HG03045 (cell line): Measurements from ENCODE around the gene BRAF.
"Not testable (repeated sequence)": the region's sequence is repeated elsewhere in the genome, so short reads cannot be mapped to it uniquely, and the experiment has no call there.

Source experiments
- ATAC-seq: cut with Tn5 transposase; IDR thresholded peaks from one replicate; pipeline ENCODE4 v1.9.1; 2021; ENCODE audit warnings: mild to moderate bottlenecking, moderate library complexity; ENCODE audit not compliant: unreplicated experiment

The BRAF gene

DNA sequence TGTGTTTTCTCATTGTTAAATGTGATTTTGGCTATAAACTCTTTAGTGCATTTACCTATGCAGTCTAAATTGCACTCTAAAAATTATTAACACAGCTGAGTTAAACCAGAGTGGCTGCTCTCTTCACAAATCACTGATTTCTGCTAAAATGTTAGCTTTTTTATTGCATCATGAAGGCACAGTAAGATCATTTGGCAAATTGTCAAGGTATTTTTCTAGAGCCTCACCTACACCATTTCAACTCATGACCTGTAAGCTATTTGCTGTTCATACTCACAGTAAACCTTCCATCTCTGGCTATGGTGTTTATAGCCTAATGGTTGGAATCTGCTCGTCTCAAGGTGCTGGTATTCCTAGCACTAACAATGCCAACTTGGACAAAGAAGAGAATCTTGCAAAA, 202.5 kb downstream of the BRAF start:
- no peak for ATAC-seq

DNA sequence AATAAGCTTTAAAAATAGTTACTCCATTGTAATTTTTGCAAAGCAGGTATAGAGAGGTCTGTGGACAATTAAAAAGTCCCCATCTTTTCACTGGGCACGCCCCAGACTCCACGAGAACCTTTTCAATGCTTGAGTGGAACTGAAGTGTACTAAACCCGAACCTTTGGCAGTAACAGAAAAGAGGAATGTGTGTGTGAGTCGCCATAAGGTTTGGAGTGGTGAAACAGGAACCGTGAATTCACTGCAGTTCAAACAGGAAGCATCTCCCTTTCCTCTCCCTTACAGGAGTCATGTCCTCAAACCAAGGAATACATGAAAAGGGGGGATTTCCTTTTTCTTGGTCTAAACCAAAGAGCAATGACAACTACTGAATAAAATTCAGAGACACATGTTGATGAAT, 205.0 kb downstream of the BRAF start:
- no peak for ATAC-seq

GRCh38 chr7:140714331-140715040, 210.2 kb downstream of the BRAF start:
- ATAC-seq, result no peak

- ATAC-seq, result not testable (repeated sequence)
Measured at GRCh38 chr7:140712392-140712791, 212.3 kb downstream of the BRAF start.

- not testable (repeated sequence) for ATAC-seq
Measured at GRCh38 chr7:140708764-140709163, 216.0 kb downstream of the BRAF start.

GRCh38 chr7:140707132-140707531, 217.6 kb downstream of the BRAF start:
- ATAC-seq, result no peak

GRCh38 chr7:140704205-140704604, 220.5 kb downstream of the BRAF start:
- ATAC-seq, result no peak

DNA sequence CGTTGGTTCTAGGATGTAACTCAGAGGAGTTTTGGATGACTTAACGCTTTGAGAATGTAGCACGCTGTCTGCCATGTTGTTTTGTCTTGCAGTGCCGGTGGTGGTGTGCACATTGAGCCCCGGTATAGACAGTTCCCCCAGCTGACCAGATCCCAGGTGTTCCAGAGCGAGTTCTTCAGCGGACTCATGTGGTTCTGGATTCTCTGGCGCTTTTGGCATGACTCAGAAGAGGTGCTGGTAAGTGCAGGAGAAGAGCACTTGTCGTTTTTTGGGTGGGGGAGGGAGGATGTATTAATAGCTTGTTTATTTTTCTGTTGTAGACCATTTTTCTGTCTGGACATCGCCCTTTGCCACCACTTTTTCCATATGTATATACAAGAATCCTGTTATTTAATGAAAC, 222.0 kb downstream of the BRAF start:
- no peak for ATAC-seq

DNA sequence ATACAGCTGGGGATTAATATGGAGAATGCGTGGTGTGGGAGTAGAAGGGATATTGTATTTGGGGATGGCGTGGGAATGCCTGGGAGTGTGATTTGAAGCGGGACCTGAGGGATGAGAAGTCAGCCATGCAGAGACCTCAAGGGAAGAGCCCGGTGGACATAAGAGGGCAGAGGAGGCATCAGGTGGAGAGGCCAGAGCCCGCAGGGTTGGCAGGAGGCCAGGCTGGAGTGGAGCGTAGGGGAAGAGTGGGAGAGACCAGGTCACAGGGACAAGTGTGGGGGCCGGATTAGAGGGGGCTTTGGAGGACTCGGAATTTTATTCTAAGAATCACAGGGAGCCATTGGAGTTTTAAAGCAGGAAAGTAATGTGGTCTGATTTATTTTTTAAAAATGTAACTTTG, 226.3 kb downstream of the BRAF start:
- ATAC-seq, result no peak

GRCh38 chr7:140697447-140698143, 227.1 kb downstream of the BRAF start:
- no peak for ATAC-seq

DNA sequence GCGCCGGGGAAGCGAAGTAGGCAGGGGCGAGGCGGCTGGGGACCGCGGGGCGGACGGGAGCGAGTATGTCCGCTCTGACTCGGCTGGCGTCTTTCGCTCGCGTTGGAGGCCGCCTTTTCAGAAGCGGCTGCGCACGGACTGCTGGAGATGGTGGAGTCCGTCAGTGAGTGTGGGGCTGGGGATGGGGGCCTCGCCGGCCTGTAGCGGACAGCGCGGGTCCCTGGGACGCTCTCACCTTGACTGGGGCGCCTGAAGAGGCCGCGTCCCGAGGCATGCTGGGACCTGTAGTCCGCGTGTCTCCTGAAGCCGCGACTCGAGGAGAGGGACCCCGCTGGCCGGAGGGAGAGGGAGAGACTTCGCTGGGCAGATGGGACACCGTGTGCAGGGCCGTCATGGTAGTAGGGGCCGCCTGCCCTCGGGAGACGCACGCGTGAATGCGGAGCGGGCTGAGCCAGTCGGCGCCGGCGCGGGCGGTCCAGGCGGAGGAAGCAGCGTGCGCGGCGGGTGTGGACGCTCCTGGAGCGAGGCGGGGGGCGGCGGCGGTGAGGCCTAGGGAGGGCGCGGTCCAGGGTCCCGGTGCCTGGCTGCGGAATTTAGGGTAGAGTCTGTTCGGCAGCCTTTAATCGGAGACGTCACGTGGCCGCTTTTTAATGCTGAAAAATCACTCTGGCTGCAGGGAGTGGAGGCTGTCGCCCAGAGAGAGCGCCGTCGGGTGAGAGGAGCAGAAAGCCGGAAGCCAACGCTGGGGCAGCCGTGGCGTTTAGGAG, 227.9 kb downstream of the BRAF start, which contains the start of gene NDUFB2:
Gene NDUFB2 (plus strand): TSS at position 29 of the 767 bp plus-strand sequence. CDS start 37 bp downstream, at position 66.
- ATAC-seq, result peak; percentile 95

DNA sequence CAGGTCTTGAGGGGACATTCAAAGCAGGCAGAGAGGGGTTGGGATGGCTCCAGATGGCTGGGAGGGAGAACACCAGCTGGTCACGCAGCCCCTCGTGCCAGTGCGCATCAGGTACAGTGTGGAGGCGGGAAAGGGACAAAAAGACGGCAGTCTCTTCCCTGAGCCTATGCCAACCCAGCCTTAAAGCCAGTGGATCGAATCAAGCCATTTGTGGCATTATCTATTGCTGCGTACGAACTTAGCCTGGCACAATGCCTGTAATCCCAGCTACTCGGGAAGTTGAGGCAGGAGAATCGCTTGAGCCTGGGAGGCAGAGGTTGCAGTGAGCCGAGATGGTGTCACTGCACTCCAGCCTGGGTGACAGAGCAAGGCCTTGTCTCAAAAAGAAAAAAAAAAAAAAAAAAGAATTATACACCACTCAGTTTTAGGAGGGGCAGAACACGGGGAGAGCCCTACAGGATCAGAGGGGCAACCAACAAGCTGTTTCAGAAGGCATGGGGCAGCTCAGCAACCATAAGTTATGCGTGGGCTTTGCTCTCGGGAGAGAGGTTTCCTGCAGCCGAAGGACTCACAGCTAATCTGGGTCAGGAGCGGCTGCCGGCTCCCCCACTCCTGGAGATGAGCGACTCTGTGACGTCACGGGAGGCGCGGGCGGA, 228.6 kb downstream of the BRAF start:
- no peak for ATAC-seq

GRCh38 chr7:140695381-140695780, 229.3 kb downstream of the BRAF start:
- no peak for ATAC-seq

DNA sequence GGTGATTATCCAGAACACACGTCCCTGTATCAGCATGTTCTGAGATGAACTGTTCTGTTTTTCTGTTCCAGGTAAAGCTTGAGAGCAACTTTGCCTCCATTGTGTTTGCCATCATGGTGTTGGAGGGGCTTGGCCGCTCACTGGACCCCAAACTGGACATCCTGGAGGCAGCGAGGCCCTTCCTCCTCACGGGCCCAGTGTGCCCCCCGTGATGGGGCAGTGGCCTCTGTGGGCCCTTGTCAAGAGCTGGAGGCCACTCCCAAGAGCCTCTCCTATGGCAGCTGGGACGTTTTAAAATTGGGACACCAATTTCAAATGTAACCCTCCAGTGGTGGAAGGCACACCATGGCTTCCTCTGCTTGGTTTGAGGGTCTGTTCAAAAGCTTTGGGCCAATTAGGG, 230.1 kb downstream of the BRAF start:
- no peak for ATAC-seq

GRCh38 chr7:140693849-140694248, 230.9 kb downstream of the BRAF start:
- not testable (repeated sequence) for ATAC-seq

DNA sequence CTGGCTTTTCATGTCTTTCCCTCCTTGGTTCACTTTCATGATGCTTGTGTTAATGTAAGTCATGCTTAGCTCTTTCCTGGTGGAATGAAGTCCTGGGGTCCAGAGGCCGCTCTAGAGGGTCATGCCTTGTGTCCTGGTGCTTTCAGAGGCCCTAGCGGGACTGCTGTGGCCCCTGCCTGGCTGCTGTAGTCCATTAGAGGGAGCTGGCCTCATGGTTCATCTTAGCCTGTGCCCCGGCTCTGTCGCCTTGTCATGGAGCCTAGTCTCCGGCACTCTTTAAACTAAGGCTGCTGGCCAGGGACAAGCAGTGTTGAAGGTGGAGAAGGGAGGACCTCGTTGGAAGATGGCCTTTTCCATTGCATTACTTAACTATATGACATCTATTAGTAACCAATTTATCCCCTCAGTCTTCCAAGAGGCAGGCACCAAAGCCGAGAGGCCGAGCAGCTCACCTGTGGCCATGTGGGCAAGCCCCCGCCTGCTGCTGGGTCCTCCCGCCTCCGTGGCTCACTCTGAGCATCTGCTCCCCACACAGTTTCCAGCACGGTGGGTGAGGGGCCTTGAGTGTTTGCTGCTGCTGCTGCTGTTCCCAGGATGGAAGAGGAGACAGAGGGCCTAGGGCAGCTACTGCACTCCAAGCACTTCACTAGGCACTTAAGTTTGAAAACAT, 233.2 kb downstream of the BRAF start:
- ATAC-seq, result no peak

DNA sequence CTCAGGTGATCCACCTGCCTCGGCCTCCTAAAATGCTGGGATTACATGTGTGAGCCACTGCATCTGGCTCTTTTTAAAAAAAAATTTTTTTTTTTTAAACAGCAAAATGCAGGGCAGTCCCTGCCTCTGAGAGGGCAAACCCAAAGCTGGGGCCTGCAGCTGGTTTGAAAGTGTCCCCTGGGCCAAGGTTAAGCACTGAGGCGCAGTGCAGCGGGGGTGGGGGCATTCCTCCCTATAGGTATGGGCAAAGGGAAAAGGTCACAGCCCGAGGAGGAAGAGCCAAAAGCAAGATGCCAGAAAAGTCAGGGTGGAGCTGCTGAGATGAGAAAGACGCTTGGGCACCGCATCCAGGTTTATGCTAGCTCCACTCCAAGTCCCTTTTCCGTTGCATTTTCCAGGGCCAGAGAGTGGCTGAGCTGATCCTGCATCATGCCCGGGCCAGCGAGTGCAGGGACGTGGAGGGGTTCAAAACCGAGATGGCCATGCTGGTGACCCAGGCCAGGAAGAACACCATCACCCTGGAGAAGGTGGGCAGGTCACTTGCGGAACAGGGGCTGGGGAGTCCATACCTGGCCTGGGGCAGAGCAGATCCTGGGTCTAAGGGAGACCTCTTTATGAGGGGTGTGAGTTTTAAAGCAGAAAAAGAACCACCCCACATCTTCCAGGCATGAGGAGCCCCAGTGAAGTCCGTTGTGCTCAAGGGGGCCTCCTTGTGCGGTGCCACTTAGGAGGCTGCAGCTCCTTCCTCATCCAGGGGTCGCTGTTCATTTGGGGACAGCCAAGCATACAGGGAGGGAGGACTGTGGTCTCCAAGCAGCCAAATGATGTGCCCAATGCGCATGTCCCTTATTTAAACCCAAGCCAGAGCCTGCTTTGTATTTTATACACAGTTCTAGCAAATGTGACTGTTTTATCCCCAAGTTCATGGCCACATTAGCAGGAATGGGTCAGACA, 235.3 kb downstream of the BRAF start:
- no peak for ATAC-seq

GRCh38 chr7:140688341-140688740, 236.4 kb downstream of the BRAF start:
- ATAC-seq, result no peak

DNA sequence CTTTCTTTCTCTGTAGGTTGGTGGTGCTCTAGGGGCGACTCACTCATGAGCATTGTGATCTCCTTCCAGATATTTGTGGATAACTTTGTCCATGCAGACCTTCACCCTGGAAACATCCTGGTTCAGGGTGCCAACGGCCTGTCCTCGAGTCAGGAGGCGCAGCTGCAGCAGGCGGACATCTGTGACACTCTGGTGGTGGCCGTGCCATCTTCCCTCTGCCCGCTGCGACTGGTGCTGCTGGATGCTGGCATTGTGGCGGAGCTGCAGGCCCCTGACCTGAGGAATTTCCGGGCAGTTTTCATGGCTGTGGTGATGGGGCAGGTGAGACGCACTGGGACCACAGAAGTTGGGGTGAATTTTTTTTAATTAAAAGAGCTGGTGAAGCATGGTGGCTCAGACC, 237.8 kb downstream of the BRAF start:
- no peak for ATAC-seq
